Choroid plexus epithelial cell (primary cell): ENCODE data around the gene OSBPL1A.

ENCODE experiments used
- DNase-seq: peaks from one replicate; pipeline ENCODE4 v3.0.0-alpha.2; 2010; ENCODE audit warnings: low read depth
- H3K4me3 ChIP-seq: 2 replicates; pipeline ENCODE4 v1.5.1; 2011; ENCODE audit warnings: low read depth, mild to moderate bottlenecking, control low read depth, low read length, moderate library complexity
- TF ChIP-seq, protein P1 (sequence below): conservative IDR thresholded peaks from 2 replicates; pipeline ENCODE4 v1.5.1; 2011; ENCODE audit warnings: low read depth, mild to moderate bottlenecking, control low read depth, inconsistent platforms, low read length, moderate library complexity

Gene OSBPL1A

DNA sequence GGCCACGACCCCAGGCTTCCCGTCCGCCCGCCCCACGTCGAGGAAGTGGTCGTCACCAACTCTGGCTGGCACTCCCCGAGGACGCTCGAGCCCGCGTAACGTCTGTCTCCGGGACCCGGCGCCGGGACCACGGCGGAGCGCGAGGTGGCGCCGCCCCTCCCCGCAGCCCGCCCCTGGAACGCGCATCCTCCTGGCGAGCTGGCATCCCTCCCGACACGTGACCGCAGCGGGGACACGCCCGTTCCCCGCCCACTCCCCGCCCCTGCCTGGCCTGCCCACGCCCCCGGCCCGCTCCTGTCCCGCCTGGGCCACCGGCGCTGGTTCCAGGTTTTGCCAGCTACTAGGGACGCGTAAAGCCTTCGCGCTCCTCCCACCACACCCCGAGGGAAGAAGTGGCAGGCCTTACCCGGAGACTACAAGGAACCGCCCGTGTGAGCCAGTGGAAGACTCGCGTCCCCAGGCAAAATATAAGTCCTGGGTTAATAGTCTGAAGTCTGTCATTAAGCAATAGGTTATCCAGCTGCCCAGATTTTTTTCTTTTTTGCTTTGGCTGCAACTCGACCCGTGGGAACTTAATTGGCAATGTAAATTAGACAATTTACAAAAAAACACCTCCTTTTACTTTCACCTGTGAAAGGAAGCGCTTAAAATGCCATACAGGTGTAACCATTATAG lies at the start of gene OSBPL1A:
Gene OSBPL1A, minus strand, starts transcription at position 131 of the 675 bp plus-strand sequence. CDS start 20,291 bp downstream, outside the sequence.
- TF ChIP-seq, protein P1, sequence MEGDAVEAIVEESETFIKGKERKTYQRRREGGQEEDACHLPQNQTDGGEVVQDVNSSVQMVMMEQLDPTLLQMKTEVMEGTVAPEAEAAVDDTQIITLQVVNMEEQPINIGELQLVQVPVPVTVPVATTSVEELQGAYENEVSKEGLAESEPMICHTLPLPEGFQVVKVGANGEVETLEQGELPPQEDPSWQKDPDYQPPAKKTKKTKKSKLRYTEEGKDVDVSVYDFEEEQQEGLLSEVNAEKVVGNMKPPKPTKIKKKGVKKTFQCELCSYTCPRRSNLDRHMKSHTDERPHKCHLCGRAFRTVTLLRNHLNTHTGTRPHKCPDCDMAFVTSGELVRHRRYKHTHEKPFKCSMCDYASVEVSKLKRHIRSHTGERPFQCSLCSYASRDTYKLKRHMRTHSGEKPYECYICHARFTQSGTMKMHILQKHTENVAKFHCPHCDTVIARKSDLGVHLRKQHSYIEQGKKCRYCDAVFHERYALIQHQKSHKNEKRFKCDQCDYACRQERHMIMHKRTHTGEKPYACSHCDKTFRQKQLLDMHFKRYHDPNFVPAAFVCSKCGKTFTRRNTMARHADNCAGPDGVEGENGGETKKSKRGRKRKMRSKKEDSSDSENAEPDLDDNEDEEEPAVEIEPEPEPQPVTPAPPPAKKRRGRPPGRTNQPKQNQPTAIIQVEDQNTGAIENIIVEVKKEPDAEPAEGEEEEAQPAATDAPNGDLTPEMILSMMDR, result no peak
- peak; percentile 91 for DNase-seq
- peak within 1 kb of the TSS; percentile 84 for H3K4me3 ChIP-seq

DNA sequence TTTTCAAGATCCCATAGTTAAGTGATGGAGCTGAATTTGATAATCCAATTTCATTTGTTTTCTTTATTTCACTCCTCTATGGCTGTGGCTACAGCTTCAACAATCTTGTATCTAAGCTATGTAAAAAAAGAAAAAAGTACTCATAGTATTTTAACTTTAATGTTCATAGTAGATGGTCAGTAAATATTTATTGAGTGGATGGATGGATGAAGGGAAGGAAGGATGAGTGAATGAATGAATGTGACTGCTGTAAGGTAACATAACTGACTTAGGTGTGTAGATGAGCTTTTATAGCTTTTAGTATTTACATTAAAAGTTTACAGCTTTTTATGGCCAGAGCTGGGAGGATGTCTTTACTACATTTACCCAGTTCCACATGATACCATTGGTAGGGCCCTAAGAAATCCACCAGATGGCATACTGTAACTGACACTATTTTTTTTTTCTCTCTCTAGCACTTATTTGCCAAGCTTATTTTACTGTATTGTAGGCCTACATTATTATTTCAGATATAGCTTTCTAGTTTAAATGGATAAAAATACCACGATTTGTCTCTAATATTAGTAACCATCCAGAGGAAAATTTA lies 49.4 kb upstream of the OSBPL1A start:
- TF ChIP-seq, protein P1, result peak; percentile 43
- H3K4me3 ChIP-seq, result no peak overlapping the region
- peak; percentile 37 for DNase-seq

DNA sequence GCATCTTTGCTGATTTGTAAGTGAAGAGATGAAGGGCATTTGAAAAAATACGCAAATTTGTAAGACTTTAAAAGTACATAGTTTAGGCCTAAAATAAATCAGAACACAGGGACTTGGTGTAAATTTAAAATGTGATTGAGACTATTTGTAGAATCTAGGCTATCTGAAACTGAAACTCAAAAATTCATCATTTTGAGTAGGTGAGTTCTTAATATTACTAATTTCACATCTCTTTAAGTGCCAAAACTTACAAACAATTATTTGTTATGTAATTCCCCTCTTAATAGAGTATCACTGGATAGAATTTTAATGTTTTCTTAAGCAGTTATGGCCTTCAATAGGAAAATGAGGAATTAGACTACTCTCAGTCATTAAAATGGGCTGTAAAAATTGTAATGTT lies 48.8 kb upstream of the OSBPL1A start:
- TF ChIP-seq, protein P1, result no peak
- no peak for DNase-seq
- no peak overlapping the region for H3K4me3 ChIP-seq

DNA sequence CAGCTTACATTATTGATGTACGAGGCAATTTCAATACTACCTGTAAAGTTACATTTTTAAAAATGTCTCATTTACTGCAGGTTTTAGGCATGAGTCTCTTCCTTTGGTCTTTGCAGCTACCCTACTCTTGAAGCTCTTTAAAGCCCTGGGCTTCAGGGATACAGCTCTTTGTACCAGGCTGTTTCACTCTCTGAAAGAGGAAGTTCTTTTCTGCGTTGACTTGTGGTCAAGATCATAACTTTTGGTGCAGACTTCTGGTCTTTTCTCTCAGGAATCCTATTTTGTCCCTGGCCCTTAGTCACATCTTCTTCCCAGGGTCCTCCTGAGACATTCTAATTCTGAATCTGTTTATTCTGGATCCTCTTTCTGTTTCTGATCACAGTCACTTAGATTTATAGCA lies 46.2 kb upstream of the OSBPL1A start:
- no peak for DNase-seq
- no peak overlapping the region for H3K4me3 ChIP-seq
- TF ChIP-seq, protein P1, result no peak

DNA sequence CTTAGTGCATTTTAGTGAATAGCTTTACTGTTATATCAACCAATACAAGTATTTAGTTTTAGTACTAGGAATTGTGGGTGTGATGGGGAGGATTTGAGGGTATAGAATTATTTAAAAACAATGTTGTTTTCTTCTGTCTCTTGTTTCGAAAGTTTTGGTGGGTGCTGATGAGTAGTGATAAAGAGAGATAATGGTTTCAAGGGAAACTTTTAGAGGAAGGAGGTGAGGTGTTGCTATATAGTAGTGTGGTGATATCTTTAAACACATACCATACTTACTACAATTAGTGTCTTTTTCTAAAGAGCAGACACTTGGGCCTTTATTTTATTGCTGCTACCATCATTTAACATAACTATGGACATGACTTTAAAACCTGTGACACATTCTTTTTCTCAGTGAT lies 39.3 kb upstream of the OSBPL1A start:
- TF ChIP-seq, protein P1, result no peak
- no peak overlapping the region for H3K4me3 ChIP-seq
- DNase-seq, result no peak

DNA sequence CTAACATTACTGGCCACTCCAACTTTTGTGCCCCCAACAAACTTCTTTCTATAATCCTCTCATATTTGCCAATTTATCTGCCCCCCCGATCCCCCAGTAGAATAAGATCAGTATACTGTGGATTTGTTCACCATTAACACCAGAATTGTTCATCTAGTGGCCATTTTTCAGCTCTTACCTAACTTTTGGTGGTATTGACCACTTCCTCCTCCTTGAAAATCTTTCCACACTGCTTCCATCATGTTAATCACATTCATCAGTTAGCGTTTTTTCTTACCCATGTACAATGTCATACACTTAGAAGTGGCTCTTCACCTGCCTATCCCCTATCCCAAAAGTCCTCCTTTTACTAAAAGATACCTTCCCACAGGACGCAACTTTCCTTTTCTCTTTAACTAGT lies 35.0 kb upstream of the OSBPL1A start:
- no peak overlapping the region for H3K4me3 ChIP-seq
- no peak for DNase-seq
- TF ChIP-seq, protein P1, result no peak

DNA sequence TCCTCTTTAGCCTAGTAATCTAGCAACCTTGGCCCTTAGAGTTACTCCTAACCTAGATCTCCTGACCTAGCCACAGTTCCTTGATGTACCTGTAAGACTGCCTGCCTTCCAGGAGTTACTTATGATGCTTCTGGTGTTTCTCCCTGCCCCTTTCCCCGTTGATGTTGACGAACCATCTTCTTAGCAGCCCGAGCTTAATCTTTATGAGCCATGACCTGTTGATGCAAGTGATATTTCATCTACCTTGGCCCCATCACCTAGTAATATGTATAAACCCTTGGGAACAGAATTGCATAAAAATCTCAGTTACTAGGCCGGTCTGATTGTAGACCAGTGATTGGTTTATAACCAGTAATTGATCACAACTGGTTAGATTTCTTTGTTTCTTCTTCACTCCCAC lies 31.6 kb upstream of the OSBPL1A start:
- H3K4me3 ChIP-seq, result no peak overlapping the region
- TF ChIP-seq, protein P1, result no peak
- DNase-seq, result no peak
